ENCODE results near the gene SOD2.
A peak's percentile ranks its signal among the peaks of the same experiment; 100 is the strongest.
"Not testable (repeated sequence)": the region's sequence is repeated elsewhere in the genome, so short reads cannot be mapped to it uniquely, and the experiment has no call there.

SOD2 gene

GRCh38 chr6:159693128-159693893, at the start of gene SOD2:
SOD2 (minus strand) TSS chr6:159693241; CDS start chr6:159693167, 74 bp downstream.
- no peaks in the 10 kb centered on the region for H3K27me3 ChIP-seq
- peak within 1 kb of the TSS; percentile 98 for H3K27ac ChIP-seq
- peak; percentile 50 for TF ChIP-seq CTCF (IDR thresholded peaks at IDR 0.05)
- H3K4me3 ChIP-seq (ENCODE audit: low read depth in 1 of 2, low read length in 1 of 2): peak within 1 kb of the TSS; percentile 93
- H3K9me3 ChIP-seq: no peaks in the 10 kb centered on the region
- H3K36me3 ChIP-seq: peaks cover 47% of the 10 kb centered on the region
- H3K4me1 ChIP-seq (ENCODE audit: control insufficient read depth in 1 of 2, insufficient read depth in 1 of 2, low read depth in 1 of 2, low read length in 1 of 2): peaks cover 49 to 67% of the 10 kb centered on the region in 2 experiments

GRCh38 chr6:159742165-159742564, 49.1 kb upstream of the SOD2 start:
- Histone ChIP-seq H3K4me3 (ENCODE audit: low read depth in 1 of 2, low read length in 1 of 2) (no peak overlapping the region), H3K9me3 (no peaks in the 10 kb centered on the region), H3K27me3 (no peaks in the 10 kb centered on the region), H3K4me1 (ENCODE audit: control insufficient read depth in 1 of 2, insufficient read depth in 1 of 2, low read depth in 1 of 2, low read length in 1 of 2) (peaks cover 32 to 33% of the 10 kb centered on the region in 2 experiments), H3K36me3 (peaks cover 69% of the 10 kb centered on the region), H3K27ac (peak overlapping the region; percentile 54)
- no peak for TF ChIP-seq CTCF (IDR thresholded peaks at IDR 0.05)

- no peak overlapping the region for H3K4me3 ChIP-seq (ENCODE audit: low read depth in 1 of 2, low read length in 1 of 2)
- peaks cover 44 to 54% of the 10 kb centered on the region in 2 experiments for H3K4me1 ChIP-seq (ENCODE audit: control insufficient read depth in 1 of 2, insufficient read depth in 1 of 2, low read depth in 1 of 2, low read length in 1 of 2)
- H3K27ac ChIP-seq: peak overlapping the region; percentile 78
- H3K36me3 ChIP-seq: peaks cover 48% of the 10 kb centered on the region
- no peaks in the 10 kb centered on the region for H3K9me3 ChIP-seq
- TF ChIP-seq CTCF (IDR thresholded peaks at IDR 0.05): no peak
- H3K27me3 ChIP-seq: no peaks in the 10 kb centered on the region
These were observed 46.3 kb upstream of the SOD2 start for GRCh38 chr6:159739341-159739740.

GRCh38 chr6:159736908-159737307, 43.9 kb upstream of the SOD2 start:
- no peak for TF ChIP-seq CTCF (IDR thresholded peaks at IDR 0.05)
- peak overlapping the region; percentile 78 for H3K27ac ChIP-seq
- no peaks in the 10 kb centered on the region for H3K27me3 ChIP-seq
- H3K4me1 ChIP-seq (ENCODE audit: control insufficient read depth in 1 of 2, insufficient read depth in 1 of 2, low read depth in 1 of 2, low read length in 1 of 2): peaks cover 44 to 63% of the 10 kb centered on the region in 2 experiments
- no peak overlapping the region for H3K4me3 ChIP-seq (ENCODE audit: low read depth in 1 of 2, low read length in 1 of 2)
- no peaks in the 10 kb centered on the region for H3K9me3 ChIP-seq
- H3K36me3 ChIP-seq: peaks cover 23% of the 10 kb centered on the region

- H3K27me3 ChIP-seq; H3K4me3 ChIP-seq (ENCODE audit: low read depth in 1 of 2, low read length in 1 of 2); H3K9me3 ChIP-seq; H3K36me3 ChIP-seq: not testable (repeated sequence)
- peak overlapping the region; percentile 26 for H3K27ac ChIP-seq
- peaks cover 52 to 70% of the 10 kb centered on the region in 2 experiments for H3K4me1 ChIP-seq (ENCODE audit: control insufficient read depth in 1 of 2, insufficient read depth in 1 of 2, low read depth in 1 of 2, low read length in 1 of 2)
These were observed 40.4 kb upstream of the SOD2 start for GRCh38 chr6:159733395-159733794.

GRCh38 chr6:159732550-159732949, 39.5 kb upstream of the SOD2 start:
- peak overlapping the region; percentile 26 for H3K27ac ChIP-seq
- not testable (repeated sequence) for H3K36me3 ChIP-seq; H3K9me3 ChIP-seq; H3K4me3 ChIP-seq (ENCODE audit: low read depth in 1 of 2, low read length in 1 of 2); H3K27me3 ChIP-seq
- peaks cover 50 to 63% of the 10 kb centered on the region in 2 experiments for H3K4me1 ChIP-seq (ENCODE audit: control insufficient read depth in 1 of 2, insufficient read depth in 1 of 2, low read depth in 1 of 2, low read length in 1 of 2)
